Kidney epithelial cell (primary cell): ENCODE data around the gene PRXL2C. TPM values are rescaled to one million over a fixed set of nuclear protein-coding genes. Genes with fewer than 3 reads are reported as not detected.

Source experiments
- DNase-seq: peaks from one replicate; pipeline ENCODE4 v3.0.0-alpha.2; 2010; ENCODE audit warnings: low read depth
- H3K27me3 ChIP-seq: 2 replicates; pipeline ENCODE4 v1.6.0; 2011; ENCODE audit warnings: low read length; ENCODE audit not compliant: control insufficient read depth, insufficient read depth
- H3K36me3 ChIP-seq: 2 replicates; pipeline ENCODE4 v1.5.1; 2011; ENCODE audit warnings: low read length; ENCODE audit not compliant: control insufficient read depth, insufficient read depth
- H3K4me3 ChIP-seq: 2 replicates; pipeline ENCODE4 v1.5.1; 2011; ENCODE audit warnings: low read depth, mild to moderate bottlenecking, control low read depth, low read length
- total RNA-seq: library from RNA; depleted of rRNA; stranded (reverse); fragments of >200 nt; gene quantifications from 2 replicates; pipeline ENCODE4 v1.2.3, GENCODE V29; 2015
- TF ChIP-seq, protein P1 (sequence below): IDR thresholded peaks from 2 replicates; pipeline ENCODE4 v1.5.1; 2011; ENCODE audit warnings: mild to moderate bottlenecking, moderate library complexity, low read length, control low read depth, inconsistent platforms; ENCODE audit not compliant: insufficient read depth, poor library complexity, severe bottlenecking

PRXL2C gene
- total RNA-seq, 1 donor from 2014 or later: 14.1 TPM

DNA sequence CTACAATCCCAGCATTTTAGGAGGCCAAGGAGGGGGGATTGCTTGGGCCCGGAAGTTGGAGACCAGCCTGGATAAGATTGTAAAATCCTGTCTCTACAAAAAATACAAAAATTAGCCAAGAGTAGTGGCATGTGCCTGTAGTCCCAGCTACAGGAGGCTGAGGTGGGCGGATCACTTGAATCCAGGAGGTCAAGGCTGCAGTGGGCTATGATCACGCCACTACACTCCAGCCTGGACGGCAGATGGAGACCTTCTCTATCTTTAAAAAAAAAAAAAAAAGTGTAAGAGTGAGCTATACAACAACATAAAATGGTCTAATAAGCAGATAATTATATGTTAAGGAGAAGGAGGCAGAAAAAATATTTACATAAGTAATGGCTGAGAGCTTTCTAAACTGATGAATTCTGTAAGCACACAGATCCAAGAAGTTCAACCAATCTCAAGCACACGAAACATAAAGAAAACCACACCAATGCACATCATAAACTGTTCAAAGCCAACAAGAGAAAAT lies 58.5 kb downstream of the PRXL2C start:
- TF ChIP-seq, protein P1, sequence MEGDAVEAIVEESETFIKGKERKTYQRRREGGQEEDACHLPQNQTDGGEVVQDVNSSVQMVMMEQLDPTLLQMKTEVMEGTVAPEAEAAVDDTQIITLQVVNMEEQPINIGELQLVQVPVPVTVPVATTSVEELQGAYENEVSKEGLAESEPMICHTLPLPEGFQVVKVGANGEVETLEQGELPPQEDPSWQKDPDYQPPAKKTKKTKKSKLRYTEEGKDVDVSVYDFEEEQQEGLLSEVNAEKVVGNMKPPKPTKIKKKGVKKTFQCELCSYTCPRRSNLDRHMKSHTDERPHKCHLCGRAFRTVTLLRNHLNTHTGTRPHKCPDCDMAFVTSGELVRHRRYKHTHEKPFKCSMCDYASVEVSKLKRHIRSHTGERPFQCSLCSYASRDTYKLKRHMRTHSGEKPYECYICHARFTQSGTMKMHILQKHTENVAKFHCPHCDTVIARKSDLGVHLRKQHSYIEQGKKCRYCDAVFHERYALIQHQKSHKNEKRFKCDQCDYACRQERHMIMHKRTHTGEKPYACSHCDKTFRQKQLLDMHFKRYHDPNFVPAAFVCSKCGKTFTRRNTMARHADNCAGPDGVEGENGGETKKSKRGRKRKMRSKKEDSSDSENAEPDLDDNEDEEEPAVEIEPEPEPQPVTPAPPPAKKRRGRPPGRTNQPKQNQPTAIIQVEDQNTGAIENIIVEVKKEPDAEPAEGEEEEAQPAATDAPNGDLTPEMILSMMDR: no peak
- Histone ChIP-seq H3K27me3 (no peaks in the 10 kb centered on the region), H3K4me3 (no peak overlapping the region), H3K36me3 (no peaks in the 10 kb centered on the region)
- DNase-seq: no peak

Other genes with a start within 250 kb of the PRXL2C start
- 1.4 and 2.4 TPM in 2 replicates for gene ZNF367, start 236.9 kb downstream of the PRXL2C start, total RNA-seq
- 21.8 and 26.7 TPM in 2 replicates for gene HABP4, start 205.1 kb downstream of the PRXL2C start, total RNA-seq
- 14.2 and 25.5 TPM in 2 replicates for gene CDC14B, start 35.5 kb downstream of the PRXL2C start, total RNA-seq
- 6.1 and 7.3 TPM in 2 replicates for gene ZNF510, start 122.8 kb upstream of the PRXL2C start, total RNA-seq
- 2.1 and 3.9 TPM in 2 replicates for gene ZNF782, start 199.2 kb upstream of the PRXL2C start, total RNA-seq